KMS-11 (cell line): ENCODE results near the gene MUC5AC.

ENCODE experiments used
- H2AFZ ChIP-seq: fragments of 200-600 bp; sonication (generic); 2 replicates; pipeline ENCODE4 v1.6.1; 2016; ENCODE audit warnings: antibody characterized with exemption, mixed run types, low read depth
- H3K27ac ChIP-seq: fragments of 200-600 bp; sonication (generic); 2 replicates; pipeline ENCODE4 v1.6.1; 2016; ENCODE audit warnings: mild to moderate bottlenecking, mixed run types
- H3K27me3 ChIP-seq: fragments of 200-600 bp; sonication (generic); 2 replicates; pipeline ENCODE4 v1.6.1; 2017; ENCODE audit warnings: mild to moderate bottlenecking, low read depth, mixed run types, moderate library complexity; ENCODE audit not compliant: insufficient read depth
- H3K36me3 ChIP-seq: fragments of 200-600 bp; sonication (generic); 2 replicates; pipeline ENCODE4 v1.6.1; 2017; ENCODE audit warnings: mild to moderate bottlenecking, mixed run types; ENCODE audit not compliant: insufficient read depth
- H3K4me1 ChIP-seq: fragments of 200-600 bp; sonication (generic); 2 replicates; pipeline ENCODE4 v1.6.1; 2016; ENCODE audit warnings: mild to moderate bottlenecking, low read depth, mixed run types; ENCODE audit not compliant: poor library complexity, severe bottlenecking
- H3K4me2 ChIP-seq: fragments of 200-600 bp; sonication (generic); 2 replicates; pipeline ENCODE4 v1.7.0; 2016; ENCODE audit warnings: mild to moderate bottlenecking, mixed run types
- H3K4me3 ChIP-seq: fragments of 200-600 bp; sonication (generic); IDR thresholded peaks from 2 replicates; pipeline ENCODE4 v1.6.1; 2017; ENCODE audit warnings: low read depth, low read length, mixed read lengths; ENCODE audit not compliant: insufficient read depth
- H3K79me2 ChIP-seq: fragments of 200-600 bp; sonication (generic); 2 replicates; pipeline ENCODE4 v1.6.1; 2016; ENCODE audit warnings: low read depth, mixed run types; ENCODE audit not compliant: insufficient read depth
- H3K9ac ChIP-seq: fragments of 200-600 bp; sonication (generic); 2 replicates; pipeline ENCODE4 v1.6.1; 2016; ENCODE audit warnings: mild to moderate bottlenecking, mixed run types
- H4K20me1 ChIP-seq: fragments of 200-600 bp; sonication (generic); 2 replicates; pipeline ENCODE4 v1.6.1; 2016; ENCODE audit warnings: mild to moderate bottlenecking, mixed run types; ENCODE audit not compliant: insufficient read depth
- TF ChIP-seq, protein P1 (sequence below): fragments of 200-600 bp; sonication (generic); conservative IDR thresholded peaks from 2 replicates; pipeline ENCODE4 v1.6.1; 2017; ENCODE audit warnings: low read depth, mild to moderate bottlenecking, antibody characterized with exemption, low read length, moderate library complexity, mixed read lengths

MUC5AC gene

GRCh38 chr11:1126935-1127663 lies 30.7 kb upstream of the MUC5AC start:
- Histone ChIP-seq H3K79me2 (no peaks in the 10 kb centered on the region), H3K4me3 (no peak overlapping the region)
- TF ChIP-seq, protein P1, sequence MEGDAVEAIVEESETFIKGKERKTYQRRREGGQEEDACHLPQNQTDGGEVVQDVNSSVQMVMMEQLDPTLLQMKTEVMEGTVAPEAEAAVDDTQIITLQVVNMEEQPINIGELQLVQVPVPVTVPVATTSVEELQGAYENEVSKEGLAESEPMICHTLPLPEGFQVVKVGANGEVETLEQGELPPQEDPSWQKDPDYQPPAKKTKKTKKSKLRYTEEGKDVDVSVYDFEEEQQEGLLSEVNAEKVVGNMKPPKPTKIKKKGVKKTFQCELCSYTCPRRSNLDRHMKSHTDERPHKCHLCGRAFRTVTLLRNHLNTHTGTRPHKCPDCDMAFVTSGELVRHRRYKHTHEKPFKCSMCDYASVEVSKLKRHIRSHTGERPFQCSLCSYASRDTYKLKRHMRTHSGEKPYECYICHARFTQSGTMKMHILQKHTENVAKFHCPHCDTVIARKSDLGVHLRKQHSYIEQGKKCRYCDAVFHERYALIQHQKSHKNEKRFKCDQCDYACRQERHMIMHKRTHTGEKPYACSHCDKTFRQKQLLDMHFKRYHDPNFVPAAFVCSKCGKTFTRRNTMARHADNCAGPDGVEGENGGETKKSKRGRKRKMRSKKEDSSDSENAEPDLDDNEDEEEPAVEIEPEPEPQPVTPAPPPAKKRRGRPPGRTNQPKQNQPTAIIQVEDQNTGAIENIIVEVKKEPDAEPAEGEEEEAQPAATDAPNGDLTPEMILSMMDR: no peak

DNA sequence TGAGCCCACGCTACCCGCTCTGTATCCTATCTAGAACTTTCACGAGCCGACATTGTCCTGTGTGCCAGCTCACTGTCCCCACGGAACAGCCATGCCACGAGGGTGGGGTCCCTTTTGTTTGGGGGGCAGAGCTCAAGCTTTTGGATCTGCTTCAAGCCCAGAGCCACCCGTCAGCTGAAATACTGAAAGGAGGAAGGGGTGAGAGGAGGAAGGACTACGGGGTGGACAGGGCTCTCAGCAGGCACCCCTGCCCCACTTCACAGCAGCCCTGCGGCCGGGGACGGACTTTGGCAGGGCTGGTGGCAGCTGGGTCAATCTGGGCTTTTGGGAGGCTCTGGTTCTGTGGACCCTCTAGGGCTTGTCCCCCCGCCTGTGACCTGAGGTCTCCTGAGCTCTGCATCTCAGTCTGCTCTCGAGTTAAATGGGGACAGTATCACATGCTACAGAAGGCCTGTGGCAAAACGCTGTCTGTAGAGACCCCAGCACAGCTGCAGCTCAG lies 30.0 kb upstream of the MUC5AC start:
- Histone ChIP-seq H3K27me3 (peaks cover 60% of the 10 kb centered on the region), H3K4me2 (no peak overlapping the region), H2AFZ (no peak overlapping the region), H4K20me1 (no peaks in the 10 kb centered on the region), H3K4me3 (no peak overlapping the region), H3K79me2 (no peaks in the 10 kb centered on the region), H3K4me1 (no peaks in the 10 kb centered on the region), H3K9ac (no peak overlapping the region), H3K27ac (no peak overlapping the region), H3K36me3 (no peaks in the 10 kb centered on the region)
- TF ChIP-seq, protein P1: no peak

More at GRCh38 chr11:1126935-1127663, 30.7 kb upstream of the MUC5AC start:
- H3K4me2 ChIP-seq: no peak overlapping the region
- no peaks in the 10 kb centered on the region for H4K20me1 ChIP-seq
- H3K27me3 ChIP-seq: peaks cover 59% of the 10 kb centered on the region
- H3K27ac ChIP-seq: no peak overlapping the region
- no peaks in the 10 kb centered on the region for H3K36me3 ChIP-seq
- H3K9ac ChIP-seq: no peak overlapping the region
- H2AFZ ChIP-seq: no peak overlapping the region
- H3K4me1 ChIP-seq: no peaks in the 10 kb centered on the region

GRCh38 chr11:1128311-1129142 lies 29.2 kb upstream of the MUC5AC start:
- no peak overlapping the region for H3K4me2 ChIP-seq
- no peaks in the 10 kb centered on the region for H3K79me2 ChIP-seq
- H3K9ac ChIP-seq: no peak overlapping the region
- no peaks in the 10 kb centered on the region for H4K20me1 ChIP-seq
- peaks cover 60% of the 10 kb centered on the region for H3K27me3 ChIP-seq
- H3K4me3 ChIP-seq: no peak overlapping the region
- no peak overlapping the region for H3K27ac ChIP-seq
- no peaks in the 10 kb centered on the region for H3K36me3 ChIP-seq
- H3K4me1 ChIP-seq: no peaks in the 10 kb centered on the region
- TF ChIP-seq, protein P1: no peak
- no peak overlapping the region for H2AFZ ChIP-seq

- no peak overlapping the region for H2AFZ ChIP-seq
- no peaks in the 10 kb centered on the region for H4K20me1 ChIP-seq
- H3K4me3 ChIP-seq: no peak overlapping the region
- no peak overlapping the region for H3K4me2 ChIP-seq
- no peak overlapping the region for H3K9ac ChIP-seq
- no peaks in the 10 kb centered on the region for H3K79me2 ChIP-seq
- no peaks in the 10 kb centered on the region for H3K36me3 ChIP-seq
- TF ChIP-seq, protein P1: no peak
- no peak overlapping the region for H3K27ac ChIP-seq
- no peaks in the 10 kb centered on the region for H3K4me1 ChIP-seq
- H3K27me3 ChIP-seq: peaks cover 66% of the 10 kb centered on the region
Observed at GRCh38 chr11:1129143-1129610, 28.6 kb upstream of the MUC5AC start.
